GM21528 (cell line): ENCODE measurements around the gene CLIC5.

Source experiments
- ATAC-seq: cut with Tn5 transposase; IDR thresholded peaks from one replicate; pipeline ENCODE4 v1.9.1; 2021; ENCODE audit warnings: mild to moderate bottlenecking, moderate library complexity; ENCODE audit not compliant: unreplicated experiment, low FRiP score

The CLIC5 gene

GRCh38 chr6:45900808-45901752, 114.6 kb downstream of the CLIC5 start:
- no peak for ATAC-seq

- ATAC-seq = no peak
These were observed 116.0 kb downstream of the CLIC5 start for GRCh38 chr6:45899683-45899946.

GRCh38 chr6:45898941-45899682, 116.5 kb downstream of the CLIC5 start:
- ATAC-seq = no peak

GRCh38 chr6:45896783-45897441, 118.7 kb downstream of the CLIC5 start:
- ATAC-seq = no peak

- ATAC-seq = no peak
These were observed 120.1 kb downstream of the CLIC5 start for GRCh38 chr6:45895569-45895968.

- no peak for ATAC-seq
These were observed 122.9 kb downstream of the CLIC5 start for GRCh38 chr6:45892696-45893245.

- ATAC-seq = no peak
These were observed 123.5 kb downstream of the CLIC5 start for GRCh38 chr6:45892196-45892595.

GRCh38 chr6:45886776-45887175, 128.9 kb downstream of the CLIC5 start:
- ATAC-seq = no peak

GRCh38 chr6:45884336-45884735, 131.3 kb downstream of the CLIC5 start:
- no peak for ATAC-seq

- ATAC-seq = no peak
These were observed 133.0 kb downstream of the CLIC5 start for GRCh38 chr6:45882671-45883070.

- no peak for ATAC-seq
These were observed 133.8 kb downstream of the CLIC5 start for GRCh38 chr6:45881705-45882467.

GRCh38 chr6:45880676-45881075, 135.0 kb downstream of the CLIC5 start:
- no peak for ATAC-seq

GRCh38 chr6:45880159-45880558, 135.5 kb downstream of the CLIC5 start:
- ATAC-seq = no peak

- no peak for ATAC-seq
These were observed 137.6 kb downstream of the CLIC5 start for GRCh38 chr6:45877970-45878590.

- ATAC-seq = no peak
These were observed 142.8 kb downstream of the CLIC5 start for GRCh38 chr6:45872827-45873365.

- ATAC-seq = no peak
These were observed 145.1 kb downstream of the CLIC5 start for GRCh38 chr6:45870531-45870930.

GRCh38 chr6:45864651-45865050, 151.0 kb downstream of the CLIC5 start:
- no peak for ATAC-seq

- ATAC-seq = no peak
These were observed 157.0 kb downstream of the CLIC5 start for GRCh38 chr6:45858691-45859090.

GRCh38 chr6:45857827-45858226, 157.8 kb downstream of the CLIC5 start:
- ATAC-seq = no peak
